ENCODE data around the gene ZDHHC23. TPM values are rescaled to one million over a fixed set of nuclear protein-coding genes. Genes with fewer than 3 reads are reported as not detected.

ZDHHC23 gene
- total RNA-seq, 1 experiment from 2014 or later, result 9.0 TPM

DNA sequence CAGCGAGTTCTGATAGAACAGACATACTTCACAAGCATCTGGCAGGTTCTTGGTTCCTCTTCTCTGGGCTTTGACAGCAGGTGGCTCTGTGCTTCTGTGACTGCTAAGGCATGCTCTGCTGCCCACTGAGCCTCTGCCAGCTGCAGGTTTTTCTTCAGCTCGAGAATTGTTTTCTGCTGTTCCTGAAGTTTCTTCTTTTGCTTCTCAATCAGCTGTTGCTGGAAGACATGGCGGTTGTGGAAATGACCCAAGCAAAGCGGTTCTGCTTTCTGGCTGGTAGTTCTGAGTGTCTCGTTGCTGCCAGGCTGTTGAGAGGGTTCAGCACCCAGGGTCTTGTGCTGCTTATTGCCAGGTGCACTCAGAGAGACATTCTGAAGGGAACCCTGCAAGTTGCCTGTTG, 57.7 kb downstream of the ZDHHC23 start:
- Histone ChIP-seq H3K4me1 (no peaks in the 10 kb centered on the region), H3K27me3 (replicated peaks; ENCODE audit: control insufficient read depth, insufficient read depth, low read length) (no peaks in the 10 kb centered on the region), H3K36me3 (ENCODE audit: control insufficient read depth, insufficient read depth, low read length) (no peaks in the 10 kb centered on the region), H3K9me3 (no peaks in the 10 kb centered on the region), H3K4me3 (ENCODE audit: low read depth, low read length) (no peak overlapping the region)
- intact Hi-C loops (cut with micrococcal nuclease; ENCODE audit: unreplicated experiment), result no loop called here
- Mint-ChIP-seq H3K9me3 (ENCODE audit: unreplicated experiment) (no peaks in the 10 kb centered on the region), H3K27ac (ENCODE audit: unreplicated experiment) (no peak overlapping the region), H3K4me1 (ENCODE audit: low read depth, unreplicated experiment) (no peaks in the 10 kb centered on the region), H3K36me3 (ENCODE audit: insufficient read depth, unreplicated experiment) (no peaks in the 10 kb centered on the region), H3K4me3 (ENCODE audit: unreplicated experiment) (no peak overlapping the region), H3K27me3 (ENCODE audit: insufficient read depth, unreplicated experiment) (no peaks in the 10 kb centered on the region)
- ChIA-PET CTCF (no interaction called here), POLR2A (no interaction called here)
- TF ChIP-seq, protein P1, sequence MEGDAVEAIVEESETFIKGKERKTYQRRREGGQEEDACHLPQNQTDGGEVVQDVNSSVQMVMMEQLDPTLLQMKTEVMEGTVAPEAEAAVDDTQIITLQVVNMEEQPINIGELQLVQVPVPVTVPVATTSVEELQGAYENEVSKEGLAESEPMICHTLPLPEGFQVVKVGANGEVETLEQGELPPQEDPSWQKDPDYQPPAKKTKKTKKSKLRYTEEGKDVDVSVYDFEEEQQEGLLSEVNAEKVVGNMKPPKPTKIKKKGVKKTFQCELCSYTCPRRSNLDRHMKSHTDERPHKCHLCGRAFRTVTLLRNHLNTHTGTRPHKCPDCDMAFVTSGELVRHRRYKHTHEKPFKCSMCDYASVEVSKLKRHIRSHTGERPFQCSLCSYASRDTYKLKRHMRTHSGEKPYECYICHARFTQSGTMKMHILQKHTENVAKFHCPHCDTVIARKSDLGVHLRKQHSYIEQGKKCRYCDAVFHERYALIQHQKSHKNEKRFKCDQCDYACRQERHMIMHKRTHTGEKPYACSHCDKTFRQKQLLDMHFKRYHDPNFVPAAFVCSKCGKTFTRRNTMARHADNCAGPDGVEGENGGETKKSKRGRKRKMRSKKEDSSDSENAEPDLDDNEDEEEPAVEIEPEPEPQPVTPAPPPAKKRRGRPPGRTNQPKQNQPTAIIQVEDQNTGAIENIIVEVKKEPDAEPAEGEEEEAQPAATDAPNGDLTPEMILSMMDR (IDR thresholded peaks at IDR 0.05; ENCODE audit: insufficient read depth in 1 of 2, low read depth in 1 of 2, low read length in 1 of 2, severe bottlenecking in 1 of 2, unreplicated experiment in 1 of 2), result no peak
- no TSS peak for BruUV-seq (replicated peaks)
- no peak for DNase-seq

DNA sequence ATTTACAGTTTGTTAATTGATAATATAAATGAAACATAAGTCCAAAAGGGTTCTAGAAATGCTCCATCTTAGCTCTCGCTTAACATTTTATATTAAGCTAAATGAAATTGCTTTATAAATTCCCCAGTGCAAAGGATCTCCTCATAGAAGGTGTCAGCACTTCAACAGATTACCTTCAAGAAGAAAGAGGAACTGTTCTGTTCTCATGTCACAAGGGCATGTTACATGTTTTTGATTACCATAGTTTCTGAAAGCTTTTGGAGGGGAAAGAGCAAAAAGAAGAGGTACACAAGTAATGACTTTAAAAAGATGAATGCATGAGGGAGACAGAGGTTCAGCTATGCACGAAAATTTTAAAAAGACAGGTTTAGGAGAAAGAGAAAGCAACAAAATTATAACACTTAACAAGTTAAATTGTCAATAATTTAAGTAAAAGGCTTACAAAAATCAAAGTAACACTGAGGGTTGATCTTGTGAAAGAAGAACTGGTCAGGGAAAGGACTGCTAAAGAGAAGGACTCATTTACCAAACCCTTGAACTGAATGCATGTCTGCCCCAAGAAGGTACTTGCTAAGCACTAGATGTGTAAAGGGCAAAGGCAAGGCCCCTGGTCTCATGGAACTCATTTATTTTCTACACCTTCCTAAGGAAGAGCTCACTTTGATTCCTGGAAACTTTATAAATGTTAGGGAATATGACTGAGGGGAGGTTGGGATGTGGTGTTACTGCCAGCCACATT, 63.4 kb downstream of the ZDHHC23 start:
- Histone ChIP-seq H3K27me3 (replicated peaks; ENCODE audit: control insufficient read depth, insufficient read depth, low read length) (no peaks in the 10 kb centered on the region), H3K4me1 (no peaks in the 10 kb centered on the region), H3K9me3 (no peaks in the 10 kb centered on the region), H3K36me3 (ENCODE audit: control insufficient read depth, insufficient read depth, low read length) (no peaks in the 10 kb centered on the region), H3K4me3 (ENCODE audit: low read depth, low read length) (no peak overlapping the region)
- no peak overlapping the region for H3K4me3 Mint-ChIP-seq (ENCODE audit: unreplicated experiment)
- H3K4me1 Mint-ChIP-seq (ENCODE audit: low read depth, unreplicated experiment), result no peaks in the 10 kb centered on the region
- no peak overlapping the region for H3K27ac Mint-ChIP-seq (ENCODE audit: unreplicated experiment)
- TF ChIP-seq, protein P1 (IDR thresholded peaks at IDR 0.05; ENCODE audit: insufficient read depth in 1 of 2, low read depth in 1 of 2, low read length in 1 of 2, severe bottlenecking in 1 of 2, unreplicated experiment in 1 of 2), result no peak
- DNase-seq, result no peak
- H3K36me3 Mint-ChIP-seq (ENCODE audit: insufficient read depth, unreplicated experiment), result no peaks in the 10 kb centered on the region
- peaks cover 4% of the 10 kb centered on the region for H3K27me3 Mint-ChIP-seq (ENCODE audit: insufficient read depth, unreplicated experiment)
- ChIA-PET POLR2A (no interaction called here), CTCF (no interaction called here)
- intact Hi-C loops (cut with micrococcal nuclease; ENCODE audit: unreplicated experiment), result no loop called here
- BruUV-seq (replicated peaks), result no TSS peak
- H3K9me3 Mint-ChIP-seq (ENCODE audit: unreplicated experiment), result no peaks in the 10 kb centered on the region

Other genes starting within 250 kb of the ZDHHC23 start
- gene NAA50, start 201.8 kb upstream of the ZDHHC23 start, total RNA-seq (2022), result 182 and 188 TPM in 2 replicates
- 93.0 and 96.4 TPM in 2 replicates for gene ATP6V1A, start 201.0 kb upstream of the ZDHHC23 start, total RNA-seq (2022)
- 3.9 and 4.2 TPM in 2 replicates for gene GRAMD1C, start 109.2 kb upstream of the ZDHHC23 start, total RNA-seq (2022)
- 1.9 and 2.2 TPM in 2 replicates for gene CCDC191, start 108.5 kb downstream of the ZDHHC23 start, total RNA-seq (2022)
- 30.7 and 35.7 TPM in 2 replicates for gene QTRT2, start 108.7 kb downstream of the ZDHHC23 start, total RNA-seq (2022)
- not detected in 2 replicates for gene DRD3, start 231.0 kb downstream of the ZDHHC23 start, total RNA-seq (2022)

Measured in Caco-2 (cell line).